Neural cell (in vitro differentiated cells): ENCODE measurements around the gene ZFP36L2.

Experiments
- MXI1 ChIP-seq: fragments of 450-650 bp; conservative IDR thresholded peaks from 2 replicates; pipeline ENCODE4 v1.6.1; 2014; ENCODE audit warnings: antibody characterized with exemption, mild to moderate bottlenecking; ENCODE audit not compliant: poor library complexity, severe bottlenecking
- POLR2AphosphoS5 ChIP-seq: IDR thresholded peaks from 2 replicates; pipeline ENCODE4 v1.6.1; 2012
- SMC3 ChIP-seq: fragments of 450-650 bp; conservative IDR thresholded peaks from 2 replicates; pipeline ENCODE4 v1.6.1; 2014; ENCODE audit warnings: antibody characterized with exemption, mild to moderate bottlenecking, moderate library complexity; ENCODE audit not compliant: poor library complexity
- TF ChIP-seq, protein P1 (sequence below): fragments of 450-650 bp; IDR thresholded peaks from 2 replicates; pipeline ENCODE4 v1.5.1; 2014; ENCODE audit warnings: antibody characterized with exemption, mild to moderate bottlenecking, moderate library complexity; ENCODE audit not compliant: poor library complexity, severe bottlenecking

DNA sequence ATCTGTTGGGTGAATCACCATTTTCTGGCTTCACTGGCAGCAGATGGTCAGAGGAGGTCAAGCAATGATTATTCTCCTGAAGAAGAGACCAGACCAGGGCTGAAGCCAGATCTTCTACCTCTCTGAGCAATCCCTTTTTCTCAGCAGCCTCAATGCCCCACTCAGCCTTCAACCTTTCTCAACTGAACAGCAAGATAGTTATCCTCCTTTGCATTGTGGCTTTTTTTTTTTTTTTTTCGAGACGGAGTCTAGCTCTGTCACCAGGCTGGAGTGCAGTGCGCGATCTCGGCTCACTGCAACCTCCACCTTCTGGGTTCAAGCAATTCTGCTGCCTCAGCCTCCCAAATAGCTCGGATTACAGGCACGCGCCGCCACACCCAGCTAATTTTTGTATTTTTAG is 50.5 kb downstream of the ZFP36L2 start:
- TF ChIP-seq, protein P1, sequence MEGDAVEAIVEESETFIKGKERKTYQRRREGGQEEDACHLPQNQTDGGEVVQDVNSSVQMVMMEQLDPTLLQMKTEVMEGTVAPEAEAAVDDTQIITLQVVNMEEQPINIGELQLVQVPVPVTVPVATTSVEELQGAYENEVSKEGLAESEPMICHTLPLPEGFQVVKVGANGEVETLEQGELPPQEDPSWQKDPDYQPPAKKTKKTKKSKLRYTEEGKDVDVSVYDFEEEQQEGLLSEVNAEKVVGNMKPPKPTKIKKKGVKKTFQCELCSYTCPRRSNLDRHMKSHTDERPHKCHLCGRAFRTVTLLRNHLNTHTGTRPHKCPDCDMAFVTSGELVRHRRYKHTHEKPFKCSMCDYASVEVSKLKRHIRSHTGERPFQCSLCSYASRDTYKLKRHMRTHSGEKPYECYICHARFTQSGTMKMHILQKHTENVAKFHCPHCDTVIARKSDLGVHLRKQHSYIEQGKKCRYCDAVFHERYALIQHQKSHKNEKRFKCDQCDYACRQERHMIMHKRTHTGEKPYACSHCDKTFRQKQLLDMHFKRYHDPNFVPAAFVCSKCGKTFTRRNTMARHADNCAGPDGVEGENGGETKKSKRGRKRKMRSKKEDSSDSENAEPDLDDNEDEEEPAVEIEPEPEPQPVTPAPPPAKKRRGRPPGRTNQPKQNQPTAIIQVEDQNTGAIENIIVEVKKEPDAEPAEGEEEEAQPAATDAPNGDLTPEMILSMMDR = no peak
- TF ChIP-seq POLR2AphosphoS5 (no peak), SMC3 (no peak), MXI1 (no peak)
